Transverse colon (tissue), 4 donors: ENCODE measurements around the gene FITM2. TPM values are rescaled to one million over a fixed set of nuclear protein-coding genes. Genes with fewer than 3 reads are reported as not detected.

Source experiments
- DNase-seq: peaks from one replicate; pipeline ENCODE4 v3.0.0-alpha.2; 2019
- H3K27ac ChIP-seq, 4 donors: fragments of 200-600 bp; sonication (generic); 2 replicates each; pipeline ENCODE4 v1.5.1; 2016 to 2018; ENCODE audit warnings: inconsistent platforms in 4 of 4
- H3K27me3 ChIP-seq: fragments of 200-600 bp; sonication (generic); 2 replicates; pipeline ENCODE4 v1.5.1; 2017; ENCODE audit warnings: inconsistent platforms
- H3K36me3 ChIP-seq, 4 donors: fragments of 200-600 bp; sonication (generic); 2 replicates each; pipeline ENCODE4 v1.5.1; 2017 to 2019; ENCODE audit warnings: inconsistent platforms in 4 of 4
- H3K4me1 ChIP-seq, 4 donors: fragments of 200-600 bp; sonication (generic); 2 replicates each; pipeline ENCODE4 v1.5.1; 2017 to 2020; ENCODE audit warnings: inconsistent platforms in 4 of 4
- H3K4me3 ChIP-seq, 4 donors: fragments of 200-600 bp; sonication (generic); 1 replicate in 1 of 4; 2 replicates in 3 of 4; pipeline versions ENCODE4 v1.5.1 to v1.6.1; 2017 to 2019; ENCODE audit warnings: inconsistent platforms in 4 of 4
- H3K9me3 ChIP-seq, 2 donors: fragments of 200-600 bp; sonication (generic); 2 replicates each; pipeline ENCODE4 v1.5.1; 2017 to 2019; ENCODE audit warnings: inconsistent platforms in 2 of 2
- EP300 ChIP-seq: sonication (generic); formaldehyde crosslinking; IDR thresholded peaks from one replicate; pipeline ENCODE4 v1.6.1; 2017; ENCODE audit warnings: antibody characterized with exemption, low read depth
- POLR2A ChIP-seq: fragments of 450-650 bp; IDR thresholded peaks from one replicate; pipeline ENCODE4 v1.6.1; 2016; ENCODE audit warnings: antibody characterized with exemption, mild to moderate bottlenecking, moderate library complexity
- POLR2AphosphoS5 ChIP-seq, 3 donors: sonication (generic); formaldehyde crosslinking; IDR thresholded peaks; one replicate each; pipeline ENCODE4 v1.6.1; 2016; ENCODE audit warnings: antibody characterized with exemption in 3 of 3
- WGBS, 2 donors: methylation state at CpG; one replicate each; pipeline ENCODE4 v1.1.5; 2018; ENCODE audit warnings: low coverage in 1 of 2; 5-methylcytosine and 5-hydroxymethylcytosine counted together
- in situ Hi-C, 4 donors: fragments of 200-750 bp; cut with MboI; loops; one replicate each; pipeline versions ENCODE4 v1.15.0 to v1.15.1; 2017; ENCODE audit warnings: low sequenced_read_pairs in 3 of 4, low pct_ligation_motif_present in 1 of 4, low pct_unique_long_range_greater_than_20kb in 1 of 4
- intact Hi-C: fragments of 100-400 bp; cut with DNase I; formaldehyde crosslinking; loops from one replicate; pipeline ENCODE4 v1.15.1; 2023; ENCODE audit warnings: low total_unique reads
- total RNA-seq, 4 donors: library from RNA; depleted of rRNA; stranded (reverse); fragments of >200 nt; gene quantifications; one replicate each; pipeline ENCODE4 v1.1.0, GENCODE V29; 2016
- TF ChIP-seq, protein P1 (sequence below), 5 experiments: fragments of 200-600 bp in 3 of 5; fragments of 450-650 bp in 2 of 5; sonication (generic) in 3 of 5; IDR thresholded peaks; 1 replicate in 2 of 5; 2 replicates in 3 of 5; pipeline ENCODE4 v1.5.1; 2016 to 2017; ENCODE audit warnings: antibody characterized with exemption in 5 of 5, inconsistent platforms in 3 of 5, mild to moderate bottlenecking in 2 of 5, moderate library complexity in 1 of 5

Gene FITM2
- total RNA-seq, 4 donors from 2014 or later, result 4.1 to 12.4 (median 9.7) TPM

DNA sequence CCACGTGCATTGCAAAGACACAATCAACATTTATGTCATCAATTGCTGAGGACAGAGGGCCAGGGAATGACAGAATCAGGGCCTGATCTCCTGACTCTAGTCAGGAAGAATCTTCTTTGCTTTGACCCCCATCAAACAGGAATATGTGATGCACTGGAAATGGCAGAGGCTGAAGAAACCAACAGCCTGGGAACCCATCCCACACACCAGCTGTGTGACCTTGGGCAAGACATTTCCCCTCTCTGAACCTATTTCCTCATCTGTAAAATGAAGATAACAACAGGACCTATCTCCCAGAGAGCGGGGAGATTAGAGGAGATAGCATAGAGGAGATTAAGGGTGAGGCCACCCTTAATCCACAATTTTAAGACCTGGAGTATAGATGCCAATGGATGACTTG is 46.0 kb upstream of the FITM2 start:
- Histone ChIP-seq H3K36me3 (no peaks in the 10 kb centered on the region), H3K4me1 (peaks cover 4 to 43% (median 17%) of the 10 kb centered on the region in 4 donors), H3K27me3 (no peaks in the 10 kb centered on the region), H3K4me3 (peak overlapping the region in 3 of 4 donors; percentile 50 to 66 (median 57)), H3K9me3 (no peaks in the 10 kb centered on the region), H3K27ac (peak overlapping the region; percentile 88 to 95 (median 92))
- TF ChIP-seq POLR2A, result no peak
- TF ChIP-seq, protein P1, sequence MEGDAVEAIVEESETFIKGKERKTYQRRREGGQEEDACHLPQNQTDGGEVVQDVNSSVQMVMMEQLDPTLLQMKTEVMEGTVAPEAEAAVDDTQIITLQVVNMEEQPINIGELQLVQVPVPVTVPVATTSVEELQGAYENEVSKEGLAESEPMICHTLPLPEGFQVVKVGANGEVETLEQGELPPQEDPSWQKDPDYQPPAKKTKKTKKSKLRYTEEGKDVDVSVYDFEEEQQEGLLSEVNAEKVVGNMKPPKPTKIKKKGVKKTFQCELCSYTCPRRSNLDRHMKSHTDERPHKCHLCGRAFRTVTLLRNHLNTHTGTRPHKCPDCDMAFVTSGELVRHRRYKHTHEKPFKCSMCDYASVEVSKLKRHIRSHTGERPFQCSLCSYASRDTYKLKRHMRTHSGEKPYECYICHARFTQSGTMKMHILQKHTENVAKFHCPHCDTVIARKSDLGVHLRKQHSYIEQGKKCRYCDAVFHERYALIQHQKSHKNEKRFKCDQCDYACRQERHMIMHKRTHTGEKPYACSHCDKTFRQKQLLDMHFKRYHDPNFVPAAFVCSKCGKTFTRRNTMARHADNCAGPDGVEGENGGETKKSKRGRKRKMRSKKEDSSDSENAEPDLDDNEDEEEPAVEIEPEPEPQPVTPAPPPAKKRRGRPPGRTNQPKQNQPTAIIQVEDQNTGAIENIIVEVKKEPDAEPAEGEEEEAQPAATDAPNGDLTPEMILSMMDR (IDR thresholded peaks at IDR 0.05), result no peak
- TF ChIP-seq EP300, result no peak
- TF ChIP-seq POLR2AphosphoS5 (IDR thresholded peaks at IDR 0.05), result no peak
- intact Hi-C loops, result no loop called here
- in situ Hi-C loops, result no loop called here
- WGBS, 2 donors, result 21 to 40% methylated on average over 2 of the region's 2 CpGs
- no peak for DNase-seq

DNA sequence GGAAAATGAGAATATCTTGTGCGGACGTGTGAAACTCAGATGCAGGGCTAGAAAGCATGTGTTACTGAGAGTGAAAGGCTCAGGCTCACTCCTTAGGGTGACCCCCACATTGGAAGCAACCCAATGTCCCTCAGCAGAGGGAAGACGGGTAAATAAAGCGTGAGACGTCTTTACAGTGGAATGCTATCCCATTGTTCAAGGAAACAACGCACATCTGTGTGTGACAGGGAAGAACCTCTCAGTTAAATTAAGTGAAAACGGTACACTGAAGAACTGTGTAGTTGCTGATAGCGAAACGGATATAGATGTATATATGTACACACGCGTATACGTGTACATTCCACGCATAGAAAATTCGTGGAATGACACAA is 45.3 kb upstream of the FITM2 start:
- in situ Hi-C loops, result no loop called here

DNA sequence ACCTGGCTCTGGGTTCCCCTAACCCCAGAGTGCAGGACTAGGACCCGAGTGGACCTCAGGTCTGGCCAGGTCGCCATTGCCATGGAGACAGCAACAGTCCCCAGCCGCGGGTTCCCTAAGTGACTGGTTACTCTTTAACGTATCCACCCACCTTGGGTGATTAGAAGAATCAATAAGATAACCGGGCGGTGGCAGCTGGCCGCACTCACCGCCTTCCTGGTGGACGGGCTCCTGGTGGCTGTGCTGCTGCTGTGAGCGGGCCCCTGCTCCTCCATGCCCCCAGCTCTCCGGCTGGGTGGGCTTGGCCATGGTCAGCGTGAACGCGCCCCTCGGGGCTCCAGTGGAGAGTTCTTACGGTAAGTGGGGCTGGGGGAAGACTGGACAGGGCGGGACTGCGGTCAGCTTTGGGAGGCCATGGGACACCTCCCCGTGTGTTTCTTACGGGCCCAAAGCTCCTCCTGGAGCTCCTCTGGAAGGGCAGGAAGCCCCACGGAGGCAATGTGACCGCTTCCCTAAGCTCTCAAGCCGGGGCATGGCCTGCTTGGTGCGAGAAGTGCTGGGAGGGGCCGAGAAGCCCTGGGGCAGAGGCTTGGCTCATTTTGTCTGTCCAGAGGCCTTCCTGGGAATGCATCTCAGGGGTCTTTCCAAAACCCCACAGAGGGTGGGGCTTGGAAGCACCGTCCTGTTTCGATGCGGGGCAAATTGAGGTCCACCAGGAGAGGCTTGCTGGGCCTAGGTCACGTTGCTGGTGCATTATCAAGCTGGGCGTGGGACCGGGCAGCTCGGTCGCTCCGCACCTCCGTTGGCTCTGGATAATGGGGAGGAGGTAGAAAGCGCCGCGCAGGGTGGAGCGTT is 44.7 kb upstream of the FITM2 start, which contains the start of gene HNF4A:
Gene HNF4A (plus strand): TSS at position 202 of the 855 bp plus-strand sequence. CDS start 106 bp downstream, at position 308.
- Histone ChIP-seq H3K4me1 (peaks cover 4 to 49% (median 20%) of the 10 kb centered on the region in 4 donors), H3K27me3 (no peaks in the 10 kb centered on the region), H3K9me3 (no peaks in the 10 kb centered on the region), H3K36me3 (no peaks in the 10 kb centered on the region), H3K4me3 (peak within 1 kb of the TSS; percentile 25 to 66 (median 54)), H3K27ac (peak within 1 kb of the TSS; percentile 88 to 95 (median 92))
- WGBS, 2 donors, result 23 to 61% methylated on average over 4 to 38 of the region's 40 CpGs
- peak; percentile 84 for DNase-seq
- TF ChIP-seq POLR2A (peak; percentile 96), POLR2AphosphoS5 (IDR thresholded peaks at IDR 0.05) (peak; percentile 70 to 95 (median 94)), EP300 (peak; percentile 13)
- TF ChIP-seq, protein P1 (IDR thresholded peaks at IDR 0.05), result peak in 1 of 5 experiments; percentile 11
- intact Hi-C loops, result no loop called here
- in situ Hi-C loops, result no loop called here

More for the DNA sequence above, 45.3 kb upstream of the FITM2 start:
- Histone ChIP-seq H3K36me3 (no peaks in the 10 kb centered on the region), H3K27ac (peak overlapping the region; percentile 88 to 95 (median 92)), H3K9me3 (no peaks in the 10 kb centered on the region), H3K4me1 (peaks cover 4 to 49% (median 20%) of the 10 kb centered on the region in 4 donors), H3K27me3 (no peaks in the 10 kb centered on the region), H3K4me3 (peak overlapping the region in 3 of 4 donors; percentile 50 to 66 (median 57))
- WGBS, 2 donors, result 17 to 56% methylated on average over 2 to 14 of the region's 14 CpGs
- TF ChIP-seq, protein P1 (IDR thresholded peaks at IDR 0.05), result no peak
- no peak for TF ChIP-seq POLR2AphosphoS5 (IDR thresholded peaks at IDR 0.05)
- TF ChIP-seq POLR2A, result no peak
- no peak for TF ChIP-seq EP300
- intact Hi-C loops, result no loop called here
- DNase-seq, result no peak

DNA sequence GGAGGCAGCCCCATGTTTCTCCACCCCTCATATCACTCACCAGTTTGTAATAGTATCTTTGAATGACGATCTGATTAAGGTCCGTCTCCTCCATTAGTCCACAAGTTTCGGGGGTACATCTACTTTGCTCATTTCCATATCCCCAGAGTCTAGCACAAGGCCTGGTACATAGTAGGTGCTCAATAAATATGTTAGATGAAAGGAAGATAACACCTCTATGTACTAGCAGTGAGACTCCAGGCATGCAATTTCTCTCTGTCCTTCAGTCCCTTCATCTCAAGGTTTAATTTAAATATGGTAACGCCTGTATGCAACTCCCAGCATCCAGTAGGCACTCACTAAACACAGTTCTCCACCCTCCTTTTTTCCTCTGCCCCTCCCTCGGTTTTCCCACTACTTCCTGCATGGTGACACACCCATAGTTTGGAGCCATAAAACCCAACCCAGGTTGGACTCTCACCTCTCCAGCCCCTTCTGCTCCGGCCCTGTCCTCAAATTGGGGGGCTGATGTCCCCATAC is 44.0 kb upstream of the FITM2 start:
- TF ChIP-seq EP300 (no peak), POLR2AphosphoS5 (IDR thresholded peaks at IDR 0.05) (peak; percentile 58 to 59 (median 59))
- TF ChIP-seq, protein P1 (IDR thresholded peaks at IDR 0.05), result no peak
- intact Hi-C loops, result no loop called here
- peak overlapping the region; percentile 88 to 95 (median 92) for H3K27ac ChIP-seq
- no peaks in the 10 kb centered on the region for H3K36me3 ChIP-seq
- DNase-seq, result peak; percentile 81
- H3K9me3 ChIP-seq, result no peaks in the 10 kb centered on the region
- 45 to 55% methylated on average over 6 of the region's 6 CpGs for WGBS, 2 donors
- H3K27me3 ChIP-seq, result no peaks in the 10 kb centered on the region
- H3K4me3 ChIP-seq, result peak overlapping the region in 3 of 4 donors; percentile 50 to 66 (median 57)
- in situ Hi-C loops, result no loop called here
- peaks cover 4 to 49% (median 20%) of the 10 kb centered on the region in 4 donors for H3K4me1 ChIP-seq
